ENCODE results near the gene NUFIP1.

GRCh38 chr13:45016792-45017425, 27.6 kb upstream of the NUFIP1 start:
- TF ChIP-seq CTCF (IDR thresholded peaks at IDR 0.05) (no peak), POLR2A (IDR thresholded peaks at IDR 0.05) (no peak)
